Stimulated activated CD4-positive, alpha-beta T cell treated with anti-CD3 and anti-CD28 coated beads, TNF-alpha, amount 100 ng/mL, for 1 hour (primary cell): ENCODE measurements around the gene RNFT2.

ENCODE experiments used
- DNase-seq, 3 donors: peaks; one replicate each; pipeline ENCODE4 v3.0.0-alpha.2; 2020; ENCODE audit warnings: low read depth in 3 of 3, low spot score in 1 of 3

The RNFT2 gene

DNA sequence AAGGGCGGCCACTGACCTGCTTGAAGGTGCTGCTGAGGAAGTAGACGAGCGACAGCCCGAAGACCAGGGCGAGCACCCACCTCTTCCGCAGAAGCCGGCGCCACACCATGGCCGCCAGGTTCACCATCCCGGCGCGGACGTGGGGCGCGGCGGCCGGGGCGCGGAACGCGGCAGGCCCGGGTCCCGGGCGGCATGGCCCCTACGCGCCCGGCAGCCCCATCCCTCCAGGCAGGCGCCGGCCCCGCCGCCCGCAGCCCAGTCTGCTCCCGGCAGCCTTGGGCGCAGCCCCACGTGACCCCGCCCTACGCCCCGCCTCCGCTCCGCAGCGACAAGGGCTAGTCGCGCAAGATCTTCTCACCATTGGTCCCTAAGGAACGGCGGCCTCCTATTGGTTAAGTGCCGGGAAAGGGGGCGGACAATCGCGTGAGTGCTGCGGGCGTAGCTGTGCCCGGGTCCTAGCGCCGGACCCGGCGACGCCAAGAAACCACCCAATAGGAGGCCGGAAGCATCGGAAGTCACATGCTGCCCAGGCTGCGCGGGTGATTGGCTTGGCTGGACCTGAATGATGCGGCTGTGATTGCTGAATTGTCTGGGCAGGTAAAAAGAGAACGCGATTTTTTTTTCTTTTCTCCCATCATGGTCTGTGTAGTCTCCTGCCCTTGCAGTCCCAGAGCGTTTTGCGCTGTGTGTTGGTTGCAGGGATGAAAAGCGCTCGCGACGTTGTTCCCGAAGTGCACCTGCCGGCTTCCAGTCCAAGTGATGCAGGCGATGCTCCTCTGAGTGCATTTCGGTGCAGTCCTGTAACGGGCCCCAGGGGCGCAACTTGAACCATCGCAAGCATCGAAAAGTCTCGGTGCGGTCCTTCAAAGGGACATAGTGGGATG is at the start of gene RNFT2, which contains the start of gene SPRING1:
TSS of gene RNFT2 (plus strand) at position 542 of the 884 bp plus-strand sequence. CDS start 2,183 bp downstream, outside the sequence.
TSS of gene SPRING1 (minus strand) at position 296 of the 884 bp plus-strand sequence. CDS start at position 127, 169 bp downstream.
- DNase-seq: peak; percentile 95 to 96 (median 96)

DNA sequence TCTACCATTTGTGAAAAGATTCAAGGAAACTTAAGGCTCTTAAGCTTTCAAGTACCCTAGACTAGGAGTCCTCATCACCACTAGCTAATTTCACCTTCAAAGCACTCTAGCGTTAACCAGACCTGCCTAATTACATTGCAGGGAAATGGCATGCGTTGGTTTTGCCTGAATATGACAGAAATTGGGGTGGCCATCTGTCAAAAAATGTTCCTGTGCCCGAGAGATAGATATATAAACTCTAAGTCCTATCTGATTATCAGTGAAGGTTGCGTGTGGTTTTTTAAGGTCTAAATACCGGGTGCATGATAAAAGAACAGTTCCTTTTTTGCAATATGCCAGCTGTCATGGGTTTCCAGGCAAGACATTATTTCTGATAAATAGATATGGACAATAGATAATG is 48.6 kb upstream of the RNFT2 start:
- no peak for DNase-seq

DNA sequence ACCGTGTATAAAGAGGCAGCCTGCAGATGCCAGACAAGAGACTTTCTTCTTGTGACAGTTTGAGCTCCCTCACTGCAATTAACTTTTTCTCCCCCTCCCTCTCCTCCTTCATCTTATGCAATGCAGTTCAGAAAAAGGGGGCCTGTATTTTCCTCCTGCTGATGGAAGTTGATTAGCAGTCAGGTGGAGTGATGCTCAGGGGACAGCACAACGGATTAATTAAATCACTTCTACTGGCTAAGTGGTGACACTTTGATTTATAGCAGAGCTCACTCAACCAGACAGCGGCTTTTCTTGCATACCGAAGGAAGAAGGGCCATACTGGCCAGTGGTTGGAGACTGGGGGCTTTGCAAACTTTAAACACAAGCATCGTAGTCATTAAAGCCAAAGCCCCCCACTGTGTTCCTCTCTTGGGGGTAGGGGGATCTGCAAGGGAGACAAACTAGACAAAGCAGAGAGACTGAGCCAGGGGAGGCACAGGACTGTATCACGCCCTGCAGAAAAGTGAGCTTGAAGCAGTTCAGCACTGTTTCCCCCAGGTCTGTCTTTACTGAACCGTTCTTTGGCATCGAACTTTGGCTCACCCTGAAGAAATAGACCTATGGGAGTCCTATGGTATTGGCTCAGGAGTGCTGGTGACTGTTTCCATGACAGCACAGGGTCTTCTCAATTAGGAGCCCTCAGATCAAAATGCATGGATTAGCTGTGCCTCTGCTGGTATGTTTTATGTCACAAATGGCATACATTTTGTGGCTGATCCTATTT is 48.0 kb upstream of the RNFT2 start:
- DNase-seq: no peak

DNA sequence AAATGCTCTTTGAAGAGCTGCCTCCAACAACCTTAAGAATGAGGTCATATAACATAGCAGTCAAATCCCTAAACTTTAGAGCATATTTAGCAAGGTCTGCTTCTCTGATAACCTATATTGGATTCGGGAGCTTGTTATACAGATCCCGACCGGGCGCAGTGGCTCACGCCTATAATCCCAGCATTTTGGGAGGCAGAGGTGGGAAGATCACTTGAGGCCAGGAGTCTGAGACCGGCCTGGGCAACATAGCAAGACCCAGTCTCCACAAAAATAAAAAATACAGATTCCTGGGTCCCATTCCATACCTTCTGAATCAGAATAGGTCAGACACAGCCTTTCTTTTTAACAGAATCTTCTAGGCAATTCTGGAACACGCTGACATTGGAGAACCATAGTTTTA is 46.9 kb upstream of the RNFT2 start:
- no peak for DNase-seq

- DNase-seq: no peak
Observed at GRCh38 chr12:116691636-116692035, 46.5 kb upstream of the RNFT2 start.

DNA sequence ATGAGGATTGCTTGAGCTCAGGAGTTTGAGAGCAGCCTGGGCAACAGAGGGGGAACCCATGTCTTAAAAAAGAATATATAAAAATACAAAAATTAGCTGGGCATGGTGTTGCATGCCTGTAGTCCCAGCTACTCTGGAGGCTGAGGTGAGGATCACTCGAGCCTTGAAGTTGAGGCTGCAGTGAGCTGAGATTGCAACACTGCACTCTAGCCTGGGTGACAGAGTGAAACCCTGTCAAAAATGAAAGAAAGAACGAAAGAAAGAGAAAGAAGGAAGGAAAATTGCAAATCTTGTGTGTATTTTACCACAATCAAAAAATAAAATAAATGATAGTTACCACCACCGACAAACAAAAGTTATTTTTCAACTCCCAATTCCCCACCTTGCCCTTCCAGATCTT is 45.5 kb upstream of the RNFT2 start:
- DNase-seq: no peak

GRCh38 chr12:116693286-116694227 is 44.6 kb upstream of the RNFT2 start:
- DNase-seq: no peak

- no peak for DNase-seq
Observed at GRCh38 chr12:116694653-116695463, 43.3 kb upstream of the RNFT2 start.

DNA sequence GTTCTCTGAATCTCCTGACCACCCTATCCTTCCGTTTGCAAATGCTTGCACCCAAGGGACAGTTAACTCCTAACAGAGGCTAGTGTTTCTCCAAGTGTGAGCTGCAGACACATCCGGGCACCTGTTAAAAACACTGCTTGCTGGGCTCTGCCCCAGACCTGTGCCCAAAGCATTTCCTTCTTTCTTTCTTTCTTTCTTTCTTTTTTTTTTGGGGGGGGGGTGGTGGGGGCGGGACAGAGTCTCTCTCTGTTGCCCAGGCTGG is 42.7 kb upstream of the RNFT2 start:
- DNase-seq: no peak

- no peak for DNase-seq
Observed at GRCh38 chr12:116697305-116697704, 40.8 kb upstream of the RNFT2 start.

DNA sequence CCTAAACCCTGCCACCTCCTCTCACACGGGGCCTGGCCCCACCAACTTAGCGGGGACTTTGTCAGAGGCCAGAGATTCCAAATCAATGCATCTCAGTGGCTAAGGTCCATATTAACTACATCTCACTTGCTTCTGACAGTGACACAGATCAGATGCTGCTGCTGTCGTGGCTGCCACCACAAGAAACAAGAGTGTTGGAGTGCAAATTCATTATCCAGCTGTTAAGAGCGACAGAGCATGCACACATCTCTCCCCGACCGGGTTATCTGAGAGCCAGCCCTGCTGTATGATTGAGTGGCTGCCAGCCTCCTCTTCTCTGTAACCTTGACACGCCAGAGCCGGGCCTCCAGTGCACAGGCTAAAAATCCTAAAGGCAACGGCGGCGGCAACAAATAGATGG is 40.4 kb upstream of the RNFT2 start:
- DNase-seq: no peak

- no peak for DNase-seq
Observed at GRCh38 chr12:116698116-116698515, 40.0 kb upstream of the RNFT2 start.

- DNase-seq: no peak
Observed at GRCh38 chr12:116698554-116699075, 39.5 kb upstream of the RNFT2 start.

DNA sequence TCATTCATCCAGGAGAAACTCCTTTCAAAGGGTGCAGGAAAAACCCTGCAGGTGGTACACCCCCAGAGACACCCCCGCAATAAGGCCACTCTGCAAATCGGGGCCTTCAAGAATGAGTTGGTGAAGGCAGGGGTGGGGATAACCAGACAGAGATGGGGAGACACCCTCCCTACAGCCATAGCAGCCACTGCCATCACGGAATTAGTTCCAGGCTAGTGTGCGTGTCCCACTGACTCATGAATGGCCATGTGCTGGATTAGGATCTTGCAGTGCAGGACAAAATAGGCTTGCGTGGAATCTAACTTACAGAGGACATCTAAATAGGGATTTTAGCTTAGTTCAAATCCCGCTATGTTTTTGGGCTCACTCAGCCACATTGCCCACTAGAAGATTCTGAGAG is 38.0 kb upstream of the RNFT2 start:
- no peak for DNase-seq

- DNase-seq: no peak
Observed at GRCh38 chr12:116701432-116701831, 36.7 kb upstream of the RNFT2 start.

DNA sequence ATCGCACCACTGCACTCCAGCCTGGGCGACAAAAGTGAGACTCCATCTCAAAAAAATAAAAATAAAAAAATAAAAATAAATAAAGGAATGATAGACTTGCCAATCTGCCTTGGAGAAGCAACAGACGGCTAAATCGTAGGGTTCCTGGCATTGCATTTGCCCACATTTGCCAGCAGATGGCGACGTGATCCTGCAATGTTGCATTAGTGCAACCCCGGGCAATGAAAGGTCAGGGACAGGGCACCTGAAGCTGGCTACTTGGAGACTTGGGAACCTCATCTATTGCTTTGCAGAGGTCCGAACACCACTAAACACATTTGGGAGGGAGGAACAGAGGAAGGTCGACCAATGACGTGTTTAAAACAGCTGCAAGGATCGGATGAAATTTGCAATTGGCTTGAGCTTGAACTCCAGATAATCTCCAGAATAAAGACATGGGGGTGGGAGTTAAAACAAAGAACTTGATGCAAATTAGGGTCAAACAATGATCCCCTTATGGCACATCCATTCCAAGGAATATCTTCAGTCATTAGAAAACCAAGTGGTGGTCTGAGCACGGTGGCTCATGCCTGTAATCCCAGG is 34.8 kb upstream of the RNFT2 start:
- DNase-seq: peak; percentile 21 to 36 (median 35)

DNA sequence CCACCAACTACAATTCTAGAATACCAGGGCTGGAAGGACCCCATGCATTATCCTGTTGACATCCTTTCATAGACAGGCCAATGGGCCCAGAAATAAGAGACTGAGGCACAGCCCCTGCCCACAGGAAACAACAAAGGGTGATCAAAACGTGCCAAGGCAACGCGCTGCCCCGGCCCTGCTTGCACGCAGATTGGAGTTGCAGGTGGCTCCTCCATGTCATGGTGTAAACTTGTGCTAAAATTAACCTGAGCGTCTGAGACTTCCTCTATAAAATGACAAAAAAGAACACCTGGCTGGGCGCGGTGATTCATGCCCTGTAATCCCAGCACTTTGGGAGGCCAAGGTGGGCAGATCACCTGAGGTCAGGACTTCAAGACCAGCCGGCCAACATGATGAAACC is 30.4 kb upstream of the RNFT2 start:
- no peak for DNase-seq

DNA sequence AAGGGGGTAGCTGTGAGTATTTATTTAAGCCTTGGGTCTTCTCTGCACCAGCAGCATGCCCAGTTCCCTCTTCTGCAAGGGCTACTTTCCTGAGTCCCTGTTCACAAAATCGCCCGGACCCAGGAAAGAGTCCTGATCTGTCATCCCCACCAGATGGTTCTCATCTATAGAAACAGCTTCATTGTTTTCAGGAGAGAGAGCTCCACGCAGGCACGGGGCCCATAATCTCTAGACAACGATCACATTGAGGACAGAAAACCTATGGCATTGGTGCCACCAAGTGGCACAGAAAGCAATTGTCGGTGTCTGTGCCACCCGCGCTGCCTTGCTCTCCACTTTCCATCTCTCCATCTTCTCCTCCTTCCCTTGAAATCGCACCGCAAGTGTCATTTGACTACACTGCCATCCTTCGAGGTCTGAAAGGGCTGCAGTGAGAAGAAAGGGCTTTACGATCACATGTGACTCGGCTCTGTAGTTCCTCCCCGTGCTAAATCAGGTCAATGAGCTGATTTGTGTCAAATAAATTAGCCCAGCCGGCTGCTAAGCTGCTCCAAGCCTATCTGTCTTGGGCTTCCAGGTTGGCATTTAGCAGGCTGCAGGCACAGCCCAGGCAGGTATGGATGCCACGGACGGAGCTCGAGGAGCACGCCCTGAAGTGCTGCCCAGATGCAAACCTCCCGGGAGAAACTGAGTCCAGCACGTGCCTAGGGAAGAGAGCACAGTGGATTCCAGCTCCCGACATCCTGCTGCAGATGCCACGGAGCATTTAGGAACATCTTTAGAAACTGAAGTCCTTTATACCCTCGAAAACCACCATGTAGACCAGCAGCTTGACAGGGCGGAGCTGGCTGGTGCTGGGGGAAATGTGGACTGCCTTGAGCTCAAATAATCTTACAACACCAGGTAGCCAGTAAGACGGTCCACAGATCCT is 29.0 kb upstream of the RNFT2 start:
- peak in 2 of 3 donors; percentile 5 to 28 for DNase-seq

GRCh38 chr12:116709768-116710167 is 28.3 kb upstream of the RNFT2 start:
- DNase-seq: no peak
